ENCODE measurements around the gene C11orf54. TPM values are rescaled to one million over a fixed set of nuclear protein-coding genes. Genes with fewer than 3 reads are reported as not detected.
"Not testable (repeated sequence)": the region's sequence is repeated elsewhere in the genome, so short reads cannot be mapped to it uniquely, and the experiment has no call there.

The C11orf54 gene
- total RNA-seq, 2 donors from 2014 or later = 37.1 to 59.4 TPM

DNA sequence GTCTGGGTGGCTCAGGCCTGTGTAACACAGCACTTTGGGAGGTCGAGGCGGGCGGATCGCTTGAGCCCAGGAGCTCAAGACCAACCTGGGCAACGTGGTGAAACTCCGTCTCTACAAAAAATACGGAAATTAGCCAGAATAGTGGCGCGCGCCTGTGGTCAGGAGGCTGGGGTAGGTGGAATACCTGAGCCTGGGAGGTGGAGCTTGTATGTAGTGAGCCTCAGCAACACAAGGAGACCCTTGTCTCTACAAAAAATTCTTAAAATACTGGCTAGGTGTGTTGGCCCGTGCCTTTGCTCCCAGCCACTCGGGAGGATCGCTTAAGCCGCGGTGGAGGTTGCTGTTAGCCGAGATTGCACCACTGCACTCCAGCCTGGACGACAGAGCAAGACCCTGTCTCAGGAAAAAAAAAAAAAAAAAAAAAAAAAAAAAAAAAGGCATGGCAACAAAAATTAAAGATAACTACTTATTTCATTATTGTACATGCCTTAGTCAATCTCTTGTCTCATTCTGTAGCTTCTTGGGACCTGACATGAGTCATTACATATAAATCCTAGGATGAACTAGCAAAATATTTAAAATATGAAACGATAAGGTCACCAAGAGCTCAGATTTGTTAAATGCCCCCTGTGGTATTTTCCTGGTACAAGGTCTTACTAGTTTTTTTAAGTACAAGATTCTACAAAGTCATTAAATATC lies 1.3 kb upstream of the C11orf54 start:
- no peaks in the 10 kb centered on the region for H3K9me3 ChIP-seq
- H3K27me3 ChIP-seq = no peaks in the 10 kb centered on the region
- H3K4me3 ChIP-seq = peak overlapping the region; percentile 78
- TF ChIP-seq, protein P1, sequence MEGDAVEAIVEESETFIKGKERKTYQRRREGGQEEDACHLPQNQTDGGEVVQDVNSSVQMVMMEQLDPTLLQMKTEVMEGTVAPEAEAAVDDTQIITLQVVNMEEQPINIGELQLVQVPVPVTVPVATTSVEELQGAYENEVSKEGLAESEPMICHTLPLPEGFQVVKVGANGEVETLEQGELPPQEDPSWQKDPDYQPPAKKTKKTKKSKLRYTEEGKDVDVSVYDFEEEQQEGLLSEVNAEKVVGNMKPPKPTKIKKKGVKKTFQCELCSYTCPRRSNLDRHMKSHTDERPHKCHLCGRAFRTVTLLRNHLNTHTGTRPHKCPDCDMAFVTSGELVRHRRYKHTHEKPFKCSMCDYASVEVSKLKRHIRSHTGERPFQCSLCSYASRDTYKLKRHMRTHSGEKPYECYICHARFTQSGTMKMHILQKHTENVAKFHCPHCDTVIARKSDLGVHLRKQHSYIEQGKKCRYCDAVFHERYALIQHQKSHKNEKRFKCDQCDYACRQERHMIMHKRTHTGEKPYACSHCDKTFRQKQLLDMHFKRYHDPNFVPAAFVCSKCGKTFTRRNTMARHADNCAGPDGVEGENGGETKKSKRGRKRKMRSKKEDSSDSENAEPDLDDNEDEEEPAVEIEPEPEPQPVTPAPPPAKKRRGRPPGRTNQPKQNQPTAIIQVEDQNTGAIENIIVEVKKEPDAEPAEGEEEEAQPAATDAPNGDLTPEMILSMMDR (IDR thresholded peaks at IDR 0.05) = no peak
- H3K27ac ChIP-seq = peak overlapping the region; percentile 95
- intact Hi-C loops (cut with DNase I) = no loop called here
- peaks cover 13% of the 10 kb centered on the region for H3K36me3 ChIP-seq
- DNase-seq = peak; percentile 47
- peak overlapping the region; percentile 45 to 98 for H3K9ac ChIP-seq (ENCODE audit: low read depth in 2 of 2, low read length in 2 of 2)
- H3K4me1 ChIP-seq = peaks cover 21% of the 10 kb centered on the region

DNA sequence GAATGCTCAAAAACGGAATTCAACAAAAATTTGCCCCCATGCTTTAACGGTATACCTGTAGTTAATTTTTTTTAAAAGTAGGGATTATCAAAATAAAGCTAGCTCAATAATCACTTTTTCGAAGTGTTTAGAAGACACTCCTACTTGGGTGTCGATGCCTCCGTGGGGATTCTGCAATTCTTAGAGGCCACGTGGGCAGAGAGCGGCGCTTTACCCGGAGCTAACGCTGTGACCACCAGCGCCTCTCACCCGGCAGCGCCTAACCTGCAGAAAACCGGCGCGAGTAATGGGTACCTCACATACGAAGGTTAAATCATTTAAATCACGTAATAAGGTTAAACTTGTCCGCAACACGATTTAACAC lies 760 bp upstream of the C11orf54 start:
- Histone ChIP-seq H3K27ac (peak overlapping the region; percentile 95), H3K36me3 (peaks cover 13% of the 10 kb centered on the region), H3K9ac (ENCODE audit: low read depth in 2 of 2, low read length in 2 of 2) (peak overlapping the region; percentile 92 to 98), H3K4me1 (peaks cover 21% of the 10 kb centered on the region), H3K27me3 (no peaks in the 10 kb centered on the region), H3K9me3 (no peaks in the 10 kb centered on the region), H3K4me3 (peak overlapping the region; percentile 78)
- TF ChIP-seq, protein P1 (IDR thresholded peaks at IDR 0.05) = no peak
- DNase-seq = peak; percentile 66
- intact Hi-C loops (cut with DNase I) = no loop called here

DNA sequence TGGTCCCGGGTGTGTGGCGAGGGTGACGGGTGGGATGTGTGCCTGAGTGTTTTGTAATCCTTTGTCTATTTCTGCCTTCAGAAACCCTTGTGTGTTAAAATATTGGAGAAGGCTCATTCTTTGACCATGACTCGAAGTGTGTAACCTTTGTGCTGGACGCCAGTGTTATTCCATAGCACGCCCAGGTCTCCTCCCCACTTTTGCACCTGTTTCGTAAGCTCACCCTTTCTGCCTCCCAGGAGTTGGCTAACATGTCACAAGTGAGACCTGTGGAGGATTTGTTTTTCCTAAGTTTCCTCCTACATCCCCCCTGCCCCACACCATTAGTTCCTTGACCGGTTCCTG lies 382 bp downstream of the C11orf54 start:
- Histone ChIP-seq H3K36me3 (peaks cover 6% of the 10 kb centered on the region), H3K9me3 (no peaks in the 10 kb centered on the region), H3K4me1 (peaks cover 21% of the 10 kb centered on the region), H3K27me3 (no peaks in the 10 kb centered on the region), H3K4me3 (peak overlapping the region; percentile 78), H3K27ac (peak overlapping the region; percentile 95), H3K9ac (ENCODE audit: low read depth in 2 of 2, low read length in 2 of 2) (peak overlapping the region; percentile 84 to 98)
- intact Hi-C loops (cut with DNase I) = no loop called here
- TF ChIP-seq, protein P1 (IDR thresholded peaks at IDR 0.05) = no peak
- peak; percentile 74 for DNase-seq

DNA sequence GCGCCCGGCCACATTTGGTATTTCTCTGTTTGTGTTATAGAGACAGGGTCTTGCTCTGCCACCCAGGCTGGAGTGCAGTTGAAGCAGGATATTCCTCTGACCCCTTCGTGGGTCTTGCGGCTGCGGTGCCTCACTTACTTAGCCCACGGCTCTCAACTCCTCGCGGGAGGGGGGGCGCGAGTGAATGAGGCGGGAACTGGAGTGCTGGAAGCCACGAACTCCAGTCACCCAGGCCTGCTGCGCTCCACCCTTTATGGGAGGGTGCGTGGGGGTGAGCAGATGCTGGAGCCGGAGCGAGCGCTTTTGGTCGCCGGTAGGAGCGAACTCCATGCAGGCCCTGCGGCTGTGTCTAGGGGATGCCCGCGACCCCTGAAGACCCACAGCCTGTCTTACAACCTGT lies 1.8 kb downstream of the C11orf54 start:
- intact Hi-C loops (cut with DNase I) = no loop called here
- TF ChIP-seq, protein P1 (IDR thresholded peaks at IDR 0.05) = no peak
- Histone ChIP-seq H3K4me1 (peaks cover 7% of the 10 kb centered on the region), H3K9ac (ENCODE audit: low read depth in 2 of 2, low read length in 2 of 2) (no peak overlapping the region), H3K9me3 (no peaks in the 10 kb centered on the region), H3K4me3 (no peak overlapping the region), H3K27me3 (no peaks in the 10 kb centered on the region), H3K36me3 (no peaks in the 10 kb centered on the region), H3K27ac (no peak overlapping the region)
- peak; percentile 26 for DNase-seq

DNA sequence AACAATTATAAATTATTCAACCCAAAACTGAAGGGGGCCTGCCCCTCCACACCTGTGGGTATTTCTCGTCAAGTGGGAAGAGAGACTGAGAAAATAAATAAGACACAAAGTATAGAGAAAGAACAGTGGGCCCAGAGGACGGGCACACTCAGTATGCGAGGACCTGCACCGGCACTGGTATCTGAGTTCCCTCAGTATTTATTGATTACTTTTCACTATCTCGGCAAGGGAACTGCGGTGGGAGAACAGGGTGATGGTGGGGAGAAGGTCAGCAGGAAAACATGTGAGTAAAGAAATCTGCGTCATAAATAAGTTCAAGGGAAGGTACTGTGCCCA lies 3.2 kb downstream of the C11orf54 start:
- Histone ChIP-seq H3K27me3 (no peaks in the 10 kb centered on the region), H3K27ac (no peak overlapping the region), H3K9ac (ENCODE audit: low read depth in 2 of 2, low read length in 2 of 2) (peak overlapping the region in 1 of 2 donors; percentile 19), H3K36me3 (no peaks in the 10 kb centered on the region), H3K9me3 (no peaks in the 10 kb centered on the region), H3K4me3 (no peak overlapping the region), H3K4me1 (no peaks in the 10 kb centered on the region)
- DNase-seq = no peak
- TF ChIP-seq, protein P1 (IDR thresholded peaks at IDR 0.05) = no peak
- intact Hi-C loops (cut with DNase I) = loop anchor here (5.0 kb wide), 1 partner anchor 38 kb away; the partner anchor contains the start of gene MED17

DNA sequence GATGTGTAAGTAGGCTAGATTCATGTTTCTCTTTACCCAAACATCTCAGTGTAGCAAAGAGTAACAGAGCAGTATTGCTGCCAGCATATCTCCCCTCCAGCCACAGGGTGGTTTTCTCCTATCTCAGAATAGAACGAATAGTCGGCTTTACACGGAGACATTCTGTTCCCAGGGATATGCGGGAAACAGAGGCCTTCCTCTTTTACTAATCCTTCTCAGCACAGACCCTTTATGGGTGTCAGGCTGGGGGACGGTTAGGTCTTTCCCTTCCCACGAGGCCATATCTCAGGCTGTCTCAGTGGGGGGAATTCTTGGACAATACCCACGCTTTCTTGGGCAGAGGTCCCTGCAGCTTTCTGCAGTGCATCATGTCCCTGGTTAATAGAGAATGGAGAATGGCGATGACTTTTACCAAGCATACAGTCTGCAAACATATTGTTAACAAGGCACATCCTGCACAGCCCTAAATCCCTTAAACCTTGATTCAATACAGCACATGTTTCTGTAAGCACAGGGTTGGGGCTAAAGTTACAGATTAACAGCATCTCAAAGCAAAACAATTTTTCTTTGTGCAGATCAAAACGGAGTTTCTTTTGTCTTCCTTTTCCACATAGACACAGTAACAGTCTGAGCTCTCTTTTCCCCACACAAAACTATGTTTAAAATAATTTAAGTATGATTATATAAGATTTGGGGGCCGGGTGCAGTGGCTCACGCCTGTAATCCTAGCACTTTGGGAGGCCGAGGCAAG lies 3.7 kb downstream of the C11orf54 start:
- not testable (repeated sequence) for H3K4me3 ChIP-seq, H3K9me3 ChIP-seq, H3K4me1 ChIP-seq, H3K36me3 ChIP-seq, H3K27me3 ChIP-seq, DNase-seq
- Histone ChIP-seq H3K27ac (peak overlapping the region; percentile 18), H3K9ac (ENCODE audit: low read depth in 2 of 2, low read length in 2 of 2) (peak overlapping the region in 1 of 2 donors; percentile 5)
- intact Hi-C loops (cut with DNase I) = loop anchor here (5.0 kb wide), 1 partner anchor 37 kb away; the partner anchor contains the start of gene MED17
